Measurements from ENCODE around the gene ZMYM4.

DNA sequence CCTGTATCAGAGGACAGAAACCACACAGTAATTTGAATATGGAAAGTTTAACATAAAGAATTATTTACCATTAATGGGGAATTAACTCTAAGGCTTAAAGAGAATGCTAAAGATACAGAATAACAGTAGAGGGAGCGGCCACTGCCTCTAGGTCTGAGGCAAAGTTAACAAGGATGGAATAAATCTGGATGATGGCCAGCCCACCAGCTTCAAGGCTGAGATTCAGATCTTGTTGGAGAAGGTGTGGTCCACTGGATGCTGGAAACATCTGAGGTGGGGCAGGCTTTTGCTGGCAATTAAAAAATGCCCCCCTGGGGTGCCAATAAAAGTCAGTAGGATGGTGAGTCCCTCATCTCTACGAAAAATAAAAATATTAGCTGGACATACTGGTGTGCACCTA, 29.4 kb downstream of the ZMYM4 start:
- TF ChIP-seq, protein P1, sequence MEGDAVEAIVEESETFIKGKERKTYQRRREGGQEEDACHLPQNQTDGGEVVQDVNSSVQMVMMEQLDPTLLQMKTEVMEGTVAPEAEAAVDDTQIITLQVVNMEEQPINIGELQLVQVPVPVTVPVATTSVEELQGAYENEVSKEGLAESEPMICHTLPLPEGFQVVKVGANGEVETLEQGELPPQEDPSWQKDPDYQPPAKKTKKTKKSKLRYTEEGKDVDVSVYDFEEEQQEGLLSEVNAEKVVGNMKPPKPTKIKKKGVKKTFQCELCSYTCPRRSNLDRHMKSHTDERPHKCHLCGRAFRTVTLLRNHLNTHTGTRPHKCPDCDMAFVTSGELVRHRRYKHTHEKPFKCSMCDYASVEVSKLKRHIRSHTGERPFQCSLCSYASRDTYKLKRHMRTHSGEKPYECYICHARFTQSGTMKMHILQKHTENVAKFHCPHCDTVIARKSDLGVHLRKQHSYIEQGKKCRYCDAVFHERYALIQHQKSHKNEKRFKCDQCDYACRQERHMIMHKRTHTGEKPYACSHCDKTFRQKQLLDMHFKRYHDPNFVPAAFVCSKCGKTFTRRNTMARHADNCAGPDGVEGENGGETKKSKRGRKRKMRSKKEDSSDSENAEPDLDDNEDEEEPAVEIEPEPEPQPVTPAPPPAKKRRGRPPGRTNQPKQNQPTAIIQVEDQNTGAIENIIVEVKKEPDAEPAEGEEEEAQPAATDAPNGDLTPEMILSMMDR (IDR thresholded peaks at IDR 0.05; ENCODE audit: low read depth, low read length): no peak
- TF ChIP-seq POLR2A (IDR thresholded peaks at IDR 0.05; ENCODE audit: extremely low read depth, insufficient read length): no peak

Data from NB4 (cell line).